ENCODE measurements around the gene CLK2. TPM values are rescaled to one million over a fixed set of nuclear protein-coding genes. Genes with fewer than 3 reads are reported as not detected.

Gene CLK2
- total and polyA plus RNA-seq, 2 donors (not counting 3 experiments of a cell fraction or from before 2014, with no cell fraction given): 69.1 to 80.9 TPM

DNA sequence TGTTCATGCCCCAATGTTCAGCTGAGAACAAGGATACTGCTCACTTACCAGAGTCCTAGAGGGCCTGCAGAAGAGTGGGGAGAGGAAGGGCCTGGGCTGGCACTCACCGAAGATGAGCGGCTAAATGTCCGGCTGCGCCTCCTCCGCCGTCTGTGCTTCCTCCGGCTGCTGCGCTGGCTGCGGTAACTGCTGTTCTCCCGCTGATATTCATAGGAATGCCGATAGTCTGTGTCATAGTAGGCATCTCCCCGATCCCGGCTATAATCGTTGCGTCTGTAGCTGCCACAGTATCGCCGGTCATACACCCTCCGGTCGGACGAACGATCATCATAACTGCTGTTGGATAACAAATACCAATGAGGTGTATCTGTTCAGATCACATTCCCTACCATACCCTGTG is 3.9 kb downstream of the CLK2 start:
- H3K4me2 ChIP-seq (ENCODE audit: insufficient read depth, low read length): no peak overlapping the region
- peaks cover 11% of the 10 kb centered on the region for H3K4me1 ChIP-seq (ENCODE audit: control insufficient read depth, extremely low read depth, insufficient read depth, low read length)
- H4K20me1 ChIP-seq (replicated peaks; ENCODE audit: control insufficient read depth, extremely low read depth, insufficient read depth, low read length): no peaks in the 10 kb centered on the region
- H3K27me3 ChIP-seq (ENCODE audit: control insufficient read depth in 2 of 2, insufficient read depth in 2 of 2, low read length in 2 of 2): no peaks in the 10 kb centered on the region
- no peak overlapping the region for H2AFZ ChIP-seq (ENCODE audit: low read depth, low read length)
- FAIRE-seq: no peak
- no peak overlapping the region for H3K27ac ChIP-seq (ENCODE audit: insufficient read depth, low read depth, low read length)
- no peak for DNase-seq (ENCODE audit: low read depth, low spot score)
- H3K9me1 ChIP-seq (replicated peaks; ENCODE audit: control insufficient read depth, extremely low read depth, insufficient read depth, low read length): no peaks in the 10 kb centered on the region
- no peak overlapping the region for H3K4me3 ChIP-seq (replicated peaks in 1 of 3; ENCODE audit: insufficient read depth in 1 of 3, low read depth in 1 of 3, low read length in 3 of 3)
- BruUV-seq (replicated peaks): no TSS peak
- POLR2A ChIA-PET: no interaction called here
- H3K79me2 ChIP-seq (ENCODE audit: control insufficient read depth, insufficient read depth, low read length): peaks cover 26% of the 10 kb centered on the region
- TF ChIP-seq FOS (IDR thresholded peaks at IDR 0.05; ENCODE audit: borderline replicate concordance, insufficient read depth, low read length) (no peak), EZH2 (IDR thresholded peaks at IDR 0.05; ENCODE audit: borderline replicate concordance, low read depth, low read length, severe bottlenecking) (no peak), POLR2A (IDR thresholded peaks at IDR 0.05; ENCODE audit: low read depth, low read length) (no peak), GATA2 (IDR thresholded peaks at IDR 0.05; ENCODE audit: insufficient read depth, insufficient read length, low read depth, low read length) (no peak), MYC (IDR thresholded peaks at IDR 0.05; ENCODE audit: low read depth, low read length) (no peak), POLR2AphosphoS5 (IDR thresholded peaks at IDR 0.05; ENCODE audit: insufficient read depth, low read depth, low read length) (no peak), JUN (IDR thresholded peaks at IDR 0.05; ENCODE audit: borderline replicate concordance, insufficient read depth, insufficient read length, low read depth) (no peak)
- TF ChIP-seq, protein P1, sequence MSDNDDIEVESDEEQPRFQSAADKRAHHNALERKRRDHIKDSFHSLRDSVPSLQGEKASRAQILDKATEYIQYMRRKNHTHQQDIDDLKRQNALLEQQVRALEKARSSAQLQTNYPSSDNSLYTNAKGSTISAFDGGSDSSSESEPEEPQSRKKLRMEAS (IDR thresholded peaks at IDR 0.05; ENCODE audit: insufficient read depth, insufficient read length): no peak
- TF ChIP-seq, protein P2, sequence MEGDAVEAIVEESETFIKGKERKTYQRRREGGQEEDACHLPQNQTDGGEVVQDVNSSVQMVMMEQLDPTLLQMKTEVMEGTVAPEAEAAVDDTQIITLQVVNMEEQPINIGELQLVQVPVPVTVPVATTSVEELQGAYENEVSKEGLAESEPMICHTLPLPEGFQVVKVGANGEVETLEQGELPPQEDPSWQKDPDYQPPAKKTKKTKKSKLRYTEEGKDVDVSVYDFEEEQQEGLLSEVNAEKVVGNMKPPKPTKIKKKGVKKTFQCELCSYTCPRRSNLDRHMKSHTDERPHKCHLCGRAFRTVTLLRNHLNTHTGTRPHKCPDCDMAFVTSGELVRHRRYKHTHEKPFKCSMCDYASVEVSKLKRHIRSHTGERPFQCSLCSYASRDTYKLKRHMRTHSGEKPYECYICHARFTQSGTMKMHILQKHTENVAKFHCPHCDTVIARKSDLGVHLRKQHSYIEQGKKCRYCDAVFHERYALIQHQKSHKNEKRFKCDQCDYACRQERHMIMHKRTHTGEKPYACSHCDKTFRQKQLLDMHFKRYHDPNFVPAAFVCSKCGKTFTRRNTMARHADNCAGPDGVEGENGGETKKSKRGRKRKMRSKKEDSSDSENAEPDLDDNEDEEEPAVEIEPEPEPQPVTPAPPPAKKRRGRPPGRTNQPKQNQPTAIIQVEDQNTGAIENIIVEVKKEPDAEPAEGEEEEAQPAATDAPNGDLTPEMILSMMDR (IDR thresholded peaks at IDR 0.05; ENCODE audit: extremely low read depth in 1 of 2, insufficient read depth in 1 of 2, low read depth in 1 of 2, low read length in 2 of 2): no peak
- peaks cover 29 to 40% of the 10 kb centered on the region in 2 experiments for H3K36me3 ChIP-seq (ENCODE audit: control insufficient read depth in 2 of 2, extremely low read depth in 1 of 2, insufficient read depth in 2 of 2, low read length in 2 of 2)
- intact Hi-C loops (cut with micrococcal nuclease): no loop called here
- dilution Hi-C loops (cut with MboI; ENCODE audit: extremely low pct_ligation_motif_present, low sequenced_read_pairs): no loop called here
- H3K9ac ChIP-seq (replicated peaks; ENCODE audit: extremely low read depth, insufficient read depth, low read length): no peak overlapping the region
- CTCF ChIA-PET: no interaction called here
- H3K9me3 ChIP-seq (replicated peaks; ENCODE audit: control insufficient read depth, insufficient read depth, low read length): no peaks in the 10 kb centered on the region

Data from endothelial cell of umbilical vein (primary cell).